HG02571 (cell line): ENCODE measurements around the gene IL33.

Source experiments
- ATAC-seq: cut with Tn5 transposase; IDR thresholded peaks from one replicate; pipeline ENCODE4 v1.9.1; 2021; ENCODE audit warnings: mild to moderate bottlenecking, moderate library complexity; ENCODE audit not compliant: unreplicated experiment

Gene IL33

GRCh38 chr9:6301858-6302257 lies 86.3 kb downstream of the IL33 start:
- ATAC-seq, result no peak

GRCh38 chr9:6302417-6302816 lies 86.8 kb downstream of the IL33 start:
- ATAC-seq, result no peak

GRCh38 chr9:6304232-6304631 lies 88.6 kb downstream of the IL33 start:
- ATAC-seq, result no peak

- no peak for ATAC-seq
These were observed 90.5 kb downstream of the IL33 start for GRCh38 chr9:6305954-6306563.
